HL-60 (cell line): ENCODE measurements around the gene SRP54.

ENCODE experiments used
- DNase-seq, 2 experiments: peaks; one replicate each; pipeline ENCODE4 v3.0.0-alpha.2; 2010 to 2020; ENCODE audit warnings: low read depth in 1 of 2, low spot score in 1 of 2
- H3K27ac ChIP-seq: fragments of 250-450 bp; sonication (Bioruptor Pico); replicated peaks from 2 replicates; pipeline ENCODE4 v1.5.1; 2020; ENCODE audit warnings: mild to moderate bottlenecking, moderate library complexity
- H3K27me3 ChIP-seq: fragments of 250-450 bp; sonication (Bioruptor Pico); 2 replicates; pipeline ENCODE4 v1.5.1; 2021; ENCODE audit warnings: mild to moderate bottlenecking, moderate library complexity; ENCODE audit not compliant: insufficient read depth, poor library complexity, severe bottlenecking
- H3K4me3 ChIP-seq: replicated peaks from 2 replicates; pipeline ENCODE4 v1.5.1; 2011; ENCODE audit warnings: mild to moderate bottlenecking, control low read depth, low read length; ENCODE audit not compliant: insufficient read depth
- CTCF ChIP-seq: IDR thresholded peaks from one replicate; pipeline ENCODE4 v1.5.1; 2011; ENCODE audit warnings: low read length, control low read depth, inconsistent platforms; ENCODE audit not compliant: insufficient read depth
- GABPA ChIP-seq: IDR thresholded peaks from 2 replicates; pipeline ENCODE4 v1.6.1; 2012; ENCODE audit warnings: low read depth
- POLR2AphosphoS5 ChIP-seq: IDR thresholded peaks from 2 replicates; pipeline ENCODE4 v1.6.1; 2012; ENCODE audit warnings: low read depth
- REST ChIP-seq: IDR thresholded peaks from 2 replicates; pipeline ENCODE4 v1.6.1; 2012; ENCODE audit warnings: low read depth; ENCODE audit not compliant: insufficient replicate concordance
- SPI1 ChIP-seq: IDR thresholded peaks from 2 replicates; pipeline ENCODE4 v1.6.1; 2012; ENCODE audit warnings: low read depth, mild to moderate bottlenecking, borderline replicate concordance

Gene SRP54

GRCh38 chr14:34971801-34972200 is 11.0 kb upstream of the SRP54 start:
- Histone ChIP-seq H3K4me3 (no peak overlapping the region), H3K27ac (no peak overlapping the region), H3K27me3 (no peaks in the 10 kb centered on the region)
- DNase-seq, result no peak
- TF ChIP-seq SPI1 (no peak), CTCF (no peak), POLR2AphosphoS5 (no peak), REST (no peak), GABPA (no peak)

GRCh38 chr14:34978444-34978843 is 4.3 kb upstream of the SRP54 start:
- TF ChIP-seq REST, result no peak
- no peak for TF ChIP-seq SPI1
- TF ChIP-seq CTCF, result no peak
- TF ChIP-seq GABPA, result no peak
- TF ChIP-seq POLR2AphosphoS5, result no peak
- no peak overlapping the region for H3K4me3 ChIP-seq
- no peaks in the 10 kb centered on the region for H3K27me3 ChIP-seq
- DNase-seq, result no peak
- H3K27ac ChIP-seq, result no peak overlapping the region

- Histone ChIP-seq H3K27me3 (no peaks in the 10 kb centered on the region), H3K4me3 (peak overlapping the region; percentile 66), H3K27ac (peak overlapping the region; percentile 87)
- TF ChIP-seq GABPA (no peak), REST (no peak), CTCF (no peak), POLR2AphosphoS5 (no peak), SPI1 (no peak)
- no peak for DNase-seq
Observed at GRCh38 chr14:34980337-34980900, 2.4 kb upstream of the SRP54 start.
